GM10266 (cell line): ENCODE results near the gene RNF11.
"Not testable (repeated sequence)": the region's sequence is repeated elsewhere in the genome, so short reads cannot be mapped to it uniquely, and the experiment has no call there.

Experiments
- DNase-seq: peaks from one replicate; pipeline ENCODE4 v3.0.0; 2012; ENCODE audit errors: extremely low spot score
- TF ChIP-seq, protein P1 (sequence below): IDR thresholded peaks from 2 replicates; pipeline ENCODE4 v1.5.1; 2012; ENCODE audit warnings: mild to moderate bottlenecking, low read depth; ENCODE audit not compliant: control insufficient read depth, insufficient read depth; ENCODE audit errors: missing control alignments

The RNF11 gene

DNA sequence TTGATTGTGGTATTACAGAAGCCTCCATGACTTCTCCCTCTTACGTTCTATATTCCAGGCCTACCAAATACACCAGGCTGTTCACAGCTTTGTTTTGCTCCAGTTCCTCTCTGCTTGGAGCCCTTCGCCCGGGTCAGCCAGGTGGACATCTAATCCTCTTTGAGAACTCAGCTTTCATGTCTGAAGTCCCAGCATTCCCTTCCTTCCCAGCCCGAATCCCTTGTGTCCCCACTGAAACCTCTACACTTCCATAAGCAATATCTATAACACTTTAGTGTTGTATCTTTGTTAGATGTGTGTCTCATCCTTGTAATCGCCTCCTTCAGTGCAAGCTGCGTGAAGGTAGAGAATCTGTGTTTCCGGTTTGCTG is 1.9 kb downstream of the RNF11 start:
- TF ChIP-seq, protein P1, sequence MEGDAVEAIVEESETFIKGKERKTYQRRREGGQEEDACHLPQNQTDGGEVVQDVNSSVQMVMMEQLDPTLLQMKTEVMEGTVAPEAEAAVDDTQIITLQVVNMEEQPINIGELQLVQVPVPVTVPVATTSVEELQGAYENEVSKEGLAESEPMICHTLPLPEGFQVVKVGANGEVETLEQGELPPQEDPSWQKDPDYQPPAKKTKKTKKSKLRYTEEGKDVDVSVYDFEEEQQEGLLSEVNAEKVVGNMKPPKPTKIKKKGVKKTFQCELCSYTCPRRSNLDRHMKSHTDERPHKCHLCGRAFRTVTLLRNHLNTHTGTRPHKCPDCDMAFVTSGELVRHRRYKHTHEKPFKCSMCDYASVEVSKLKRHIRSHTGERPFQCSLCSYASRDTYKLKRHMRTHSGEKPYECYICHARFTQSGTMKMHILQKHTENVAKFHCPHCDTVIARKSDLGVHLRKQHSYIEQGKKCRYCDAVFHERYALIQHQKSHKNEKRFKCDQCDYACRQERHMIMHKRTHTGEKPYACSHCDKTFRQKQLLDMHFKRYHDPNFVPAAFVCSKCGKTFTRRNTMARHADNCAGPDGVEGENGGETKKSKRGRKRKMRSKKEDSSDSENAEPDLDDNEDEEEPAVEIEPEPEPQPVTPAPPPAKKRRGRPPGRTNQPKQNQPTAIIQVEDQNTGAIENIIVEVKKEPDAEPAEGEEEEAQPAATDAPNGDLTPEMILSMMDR = no peak
- DNase-seq = no peak

DNA sequence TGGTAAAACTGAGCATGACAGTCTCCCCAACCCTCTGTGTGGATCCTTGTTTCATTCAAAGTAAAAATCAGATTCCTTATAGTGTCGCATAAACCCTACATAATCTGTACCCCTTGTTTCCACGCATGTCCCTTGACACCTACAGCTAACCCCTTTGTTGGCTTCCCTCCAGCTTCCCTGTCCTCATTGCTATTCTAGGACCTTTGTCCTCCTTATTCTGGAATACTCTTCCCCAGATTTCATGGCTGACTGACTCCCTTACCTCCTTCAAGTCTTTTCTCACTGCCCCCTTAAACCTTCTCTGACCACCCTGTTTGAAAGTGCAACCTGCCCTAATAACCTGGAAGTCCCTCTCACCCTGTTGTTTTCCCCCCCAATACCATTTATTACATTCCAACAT is 4.0 kb downstream of the RNF11 start:
- TF ChIP-seq, protein P1 = no peak
- DNase-seq = no peak

DNA sequence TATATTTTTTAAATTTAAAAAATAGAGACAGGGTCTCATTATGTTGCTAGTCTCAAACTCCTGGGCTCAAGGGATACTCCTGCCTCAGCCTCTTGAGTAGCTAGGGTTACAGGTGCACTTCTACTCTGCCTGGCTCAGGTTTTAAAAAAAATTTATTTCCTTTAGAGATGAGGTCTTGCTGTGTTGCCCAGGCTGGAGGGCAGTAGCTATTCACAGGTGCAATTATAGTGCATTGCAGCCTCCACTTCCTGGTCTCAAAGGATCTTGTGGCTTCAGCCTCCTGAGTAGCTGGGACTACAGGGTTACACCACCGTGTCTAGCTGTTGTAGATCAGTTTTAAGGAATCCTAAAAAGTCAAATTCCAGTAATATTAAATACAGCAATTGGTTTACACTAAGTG is 5.0 kb downstream of the RNF11 start:
- no peak for DNase-seq
- TF ChIP-seq, protein P1 = no peak

DNA sequence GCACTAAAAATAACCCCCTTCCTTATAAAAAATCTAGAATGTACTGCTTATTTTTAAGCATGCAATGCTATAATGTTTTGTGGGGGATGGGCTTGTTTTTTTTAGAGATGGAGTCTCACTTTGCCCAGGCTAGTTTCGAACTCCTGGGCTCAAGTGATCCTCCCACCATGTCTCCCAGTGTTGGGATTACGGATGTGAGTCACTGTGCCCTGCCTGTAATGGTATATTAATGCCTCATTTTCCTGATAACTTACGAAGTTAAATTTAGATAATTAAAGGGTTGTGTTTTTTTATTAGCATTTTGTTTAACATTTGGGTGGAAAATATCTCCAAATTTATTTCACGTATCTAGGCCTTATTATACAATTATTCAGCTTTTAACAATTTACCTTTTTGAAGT is 6.5 kb downstream of the RNF11 start:
- TF ChIP-seq, protein P1 = no peak
- DNase-seq = no peak

DNA sequence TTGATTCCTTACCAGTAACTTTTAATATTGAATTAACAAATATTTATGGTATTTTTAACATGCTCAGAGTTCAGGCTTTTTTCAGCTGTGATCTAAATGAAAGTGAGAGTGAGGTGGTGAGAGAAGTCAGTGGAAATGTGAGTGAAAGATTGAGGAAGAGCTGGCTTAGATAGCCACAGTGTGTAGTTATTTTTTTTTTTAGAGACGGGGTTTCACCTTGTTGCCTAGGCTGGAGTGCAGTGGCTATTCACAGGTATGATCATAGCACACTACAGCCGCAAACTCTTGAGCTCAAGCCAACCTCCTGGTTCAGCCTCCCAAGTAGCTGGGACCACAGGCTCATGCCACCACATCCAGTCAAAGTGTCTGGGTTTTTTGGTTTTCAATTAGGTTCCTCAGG is 10.9 kb downstream of the RNF11 start:
- TF ChIP-seq, protein P1 = no peak
- peak; percentile 69 for DNase-seq

DNA sequence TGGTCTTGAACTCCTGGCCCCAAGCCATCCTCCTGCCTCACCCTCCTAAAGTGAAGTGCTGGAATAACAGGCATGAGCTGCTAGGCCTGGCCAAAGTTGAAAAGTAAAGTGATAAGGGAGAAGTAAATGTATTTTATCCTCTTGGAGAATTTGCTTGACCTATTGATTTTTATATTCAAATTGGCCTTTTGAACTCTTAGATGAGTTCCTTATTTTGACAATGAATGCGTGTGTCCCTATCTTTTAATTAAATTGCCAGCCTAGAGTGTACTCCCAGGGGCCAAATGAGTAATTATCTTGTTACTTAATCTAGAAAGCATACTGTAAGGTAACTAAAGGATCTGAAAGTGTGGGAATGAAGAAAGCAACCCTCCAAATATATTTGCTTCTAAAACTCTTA is 11.4 kb downstream of the RNF11 start:
- TF ChIP-seq, protein P1 = no peak
- DNase-seq = no peak

DNA sequence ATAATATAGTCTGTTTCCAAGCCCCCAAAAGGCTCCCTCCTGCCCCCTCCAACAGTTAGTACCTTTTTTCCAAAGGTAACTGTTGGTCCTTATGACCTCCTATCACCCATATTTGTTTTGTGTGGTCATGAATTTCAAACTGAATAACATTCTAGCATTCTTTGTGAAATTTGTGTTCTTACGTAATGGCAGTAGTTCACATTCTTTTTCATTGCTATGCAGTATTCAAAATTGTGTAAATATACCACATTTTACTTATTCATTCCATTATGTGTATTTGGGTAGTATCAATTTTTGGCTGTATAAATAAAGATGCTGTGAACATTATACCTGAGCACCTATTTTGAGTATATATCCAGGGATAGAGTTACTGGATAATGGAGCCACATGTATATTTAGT is 13.4 kb downstream of the RNF11 start:
- DNase-seq = no peak
- TF ChIP-seq, protein P1 = no peak

DNA sequence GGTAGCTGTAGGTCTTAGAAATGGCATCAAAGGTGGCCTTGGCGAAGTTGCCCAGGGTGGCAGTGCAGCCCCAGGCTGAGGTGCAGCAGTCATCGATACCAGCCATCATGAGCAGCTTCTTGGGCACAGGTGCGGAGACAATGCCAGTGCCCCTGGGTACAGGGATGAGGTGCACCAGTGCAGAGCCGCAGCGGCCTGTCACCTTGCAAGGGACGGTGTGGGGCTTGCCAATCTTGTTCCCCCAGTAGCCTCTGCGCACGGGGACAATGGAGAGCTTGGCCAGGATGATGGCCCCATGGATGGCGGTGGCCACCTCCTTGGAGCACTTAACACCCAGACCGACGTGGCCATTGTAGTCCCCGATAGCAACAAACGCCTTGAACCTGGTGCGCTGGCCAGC is 14.7 kb downstream of the RNF11 start:
- DNase-seq = not testable (repeated sequence)

DNA sequence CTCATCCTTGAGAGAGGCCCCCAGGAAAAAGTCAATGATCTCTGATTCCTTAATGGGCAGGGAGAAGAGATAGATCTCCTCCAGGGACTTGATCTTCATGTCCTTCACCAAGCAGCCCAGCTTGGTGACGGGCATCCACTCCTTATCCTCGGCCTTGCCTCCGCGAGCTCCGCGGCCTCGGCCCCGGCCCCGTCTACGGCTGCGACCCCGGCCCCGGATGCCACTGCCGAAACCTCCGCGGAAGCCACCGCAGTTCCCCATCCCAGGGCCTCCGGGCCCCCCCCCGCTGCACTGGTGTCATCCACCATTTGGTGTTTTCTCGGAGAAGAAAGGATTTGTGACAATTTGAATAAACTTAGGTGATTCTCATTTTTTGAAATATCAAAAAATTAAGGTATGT is 15.1 kb downstream of the RNF11 start:
- DNase-seq = not testable (repeated sequence)
